ENCODE data around the gene METTL6.
A peak's percentile ranks its signal among the peaks of the same experiment; 100 is the strongest.

Gene METTL6

GRCh38 chr3:15360788-15361493, 66.4 kb downstream of the METTL6 start:
- peak overlapping the region; percentile 2 to 48 for H3K27ac ChIP-seq
- no peak overlapping the region for H3K4me3 ChIP-seq
- TF ChIP-seq CTCF (IDR thresholded peaks at IDR 0.05), result no peak
- no peak for DNase-seq
- H3K4me1 ChIP-seq, result peaks cover 0 to 51% (median 24%) of the 10 kb centered on the region in 4 donors
- no peaks in the 10 kb centered on the region for H3K27me3 ChIP-seq
- intact Hi-C loops (cut with DNase I; ENCODE audit: low total_unique reads), result no loop called here
- H3K36me3 ChIP-seq, result no peaks in the 10 kb centered on the region
- H3K9me3 ChIP-seq, result no peaks in the 10 kb centered on the region

All from tibial artery (tissue), 4 donors.